ENCODE data around the gene CDCA4.
"Not testable (repeated sequence)": the region's sequence is repeated elsewhere in the genome, so short reads cannot be mapped to it uniquely, and the experiment has no call there.

The CDCA4 gene

DNA sequence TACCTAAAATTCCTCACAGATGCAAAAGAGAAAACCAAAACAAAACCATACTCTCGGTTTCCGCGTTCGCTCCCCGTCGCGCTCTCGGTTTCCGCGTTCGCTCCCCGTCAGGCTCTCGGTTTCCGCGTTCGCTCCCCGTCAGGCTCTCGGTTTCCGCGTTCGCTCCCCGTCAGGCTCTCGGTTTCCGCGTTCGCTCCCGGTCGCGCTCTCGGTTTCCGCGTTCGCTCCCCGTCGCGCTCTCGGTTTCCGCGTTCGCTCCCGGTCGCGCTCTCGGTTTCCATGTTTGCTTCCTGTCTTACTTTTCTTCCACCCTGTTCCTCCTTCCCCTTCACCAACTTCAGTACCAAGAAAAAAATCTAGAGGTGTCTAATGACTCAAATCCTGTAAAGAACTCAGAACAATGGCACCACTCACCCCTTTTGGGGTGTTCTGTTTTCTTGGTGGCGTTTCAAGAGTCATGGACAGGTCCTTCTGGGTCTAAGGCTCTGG lies 12.6 kb upstream of the CDCA4 start:
- not testable (repeated sequence) for DNase-seq (ENCODE audit: low read depth)

- DNase-seq (ENCODE audit: low read depth), result not testable (repeated sequence)
Observed at GRCh38 chr14:105032451-105032901, 11.6 kb upstream of the CDCA4 start.

GRCh38 chr14:105030836-105031396 lies 10.0 kb upstream of the CDCA4 start:
- no peak for DNase-seq (ENCODE audit: low read depth)

DNA sequence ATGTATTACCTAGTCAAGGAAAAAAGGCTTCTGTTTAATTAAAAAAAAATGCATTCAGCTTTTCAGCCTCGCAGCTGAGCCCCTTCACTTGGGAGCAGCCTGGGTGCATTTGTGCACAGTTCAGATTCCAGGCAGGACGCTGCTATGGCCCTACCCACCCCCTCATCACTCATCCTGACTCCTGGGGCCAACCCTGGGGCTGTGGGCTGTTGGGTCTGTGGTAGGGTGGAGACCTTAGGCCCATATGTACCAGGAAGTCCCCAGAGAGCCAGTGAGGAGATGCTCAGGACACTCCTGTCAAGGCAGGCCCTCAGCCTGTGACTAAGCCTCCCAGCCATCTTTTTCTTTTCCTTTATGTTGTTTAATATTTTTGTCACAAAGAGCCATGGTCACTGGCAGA lies 9.3 kb upstream of the CDCA4 start:
- no peak for DNase-seq (ENCODE audit: low read depth)

GRCh38 chr14:105029402-105029801 lies 8.5 kb upstream of the CDCA4 start:
- no peak for DNase-seq (ENCODE audit: low read depth)

- no peak for DNase-seq (ENCODE audit: low read depth)
Observed at GRCh38 chr14:105028251-105028927, 7.5 kb upstream of the CDCA4 start.

- not testable (repeated sequence) for DNase-seq (ENCODE audit: low read depth)
Observed at GRCh38 chr14:105027718-105028117, 6.8 kb upstream of the CDCA4 start.

GRCh38 chr14:105026802-105027563 lies 6.1 kb upstream of the CDCA4 start:
- DNase-seq (ENCODE audit: low read depth), result no peak

DNA sequence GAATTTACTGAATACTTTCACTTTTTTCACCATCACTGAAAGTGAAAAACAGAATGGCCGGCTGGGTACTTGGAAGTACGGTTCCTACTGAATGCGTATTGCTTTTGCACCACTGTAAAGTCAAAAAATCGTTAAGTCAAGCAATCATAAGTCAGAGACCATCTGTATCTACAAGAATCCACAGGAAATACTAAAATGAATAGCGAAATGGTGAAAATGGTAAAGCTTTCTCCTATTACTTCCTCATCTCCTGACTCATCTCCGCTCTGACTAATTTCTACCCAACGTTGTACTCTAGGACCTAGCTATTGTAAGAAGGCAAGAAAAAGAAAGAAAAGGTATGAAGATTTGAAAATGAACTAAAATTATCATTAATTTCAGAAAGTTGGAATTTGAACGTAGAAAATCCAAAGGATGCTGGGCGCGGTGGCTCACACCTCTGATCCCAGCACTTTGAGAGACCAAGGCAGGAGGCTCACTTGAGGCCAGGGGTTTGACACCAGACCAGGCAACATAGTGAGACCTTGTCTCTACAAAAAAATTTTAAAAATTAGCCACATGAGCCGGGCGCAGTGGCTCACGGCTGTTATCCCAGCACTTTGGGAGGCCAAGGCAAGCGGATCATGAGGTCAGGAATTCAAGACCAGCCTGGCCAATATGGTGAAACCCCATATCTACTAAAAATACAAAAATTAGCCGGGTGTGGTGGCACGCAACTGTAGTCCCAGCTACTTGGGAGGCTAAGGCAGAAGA lies 5.3 kb upstream of the CDCA4 start:
- DNase-seq (ENCODE audit: low read depth), result no peak

- DNase-seq (ENCODE audit: low read depth), result no peak
Observed at GRCh38 chr14:105025429-105025828, 4.5 kb upstream of the CDCA4 start.

GRCh38 chr14:105023791-105024480 lies 3.1 kb upstream of the CDCA4 start:
- no peak for DNase-seq (ENCODE audit: low read depth)

GRCh38 chr14:105023144-105023543 lies 2.3 kb upstream of the CDCA4 start:
- DNase-seq (ENCODE audit: low read depth), result no peak

DNA sequence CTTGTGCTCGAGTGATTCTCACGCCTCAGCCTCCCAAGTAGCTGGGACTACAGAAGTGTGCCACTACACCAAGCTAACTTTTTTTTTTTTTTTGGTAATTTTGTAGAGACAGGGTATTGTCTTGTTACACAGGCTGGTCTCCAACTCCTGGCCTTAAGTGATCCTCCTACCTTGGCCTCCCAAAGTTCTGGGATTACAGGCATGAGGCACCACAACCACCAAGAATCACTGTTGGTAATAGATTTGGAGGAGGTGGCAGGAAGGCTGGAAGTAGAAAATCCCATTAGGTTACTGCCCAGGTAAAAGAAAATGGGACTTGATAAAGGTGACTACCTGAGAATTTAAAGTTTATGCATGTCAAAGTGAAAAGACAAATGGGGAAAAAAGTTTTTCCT lies 1.4 kb upstream of the CDCA4 start:
- DNase-seq (ENCODE audit: low read depth), result no peak

GRCh38 chr14:105021656-105022275 lies 883 bp upstream of the CDCA4 start:
- no peak for DNase-seq (ENCODE audit: low read depth)

DNA sequence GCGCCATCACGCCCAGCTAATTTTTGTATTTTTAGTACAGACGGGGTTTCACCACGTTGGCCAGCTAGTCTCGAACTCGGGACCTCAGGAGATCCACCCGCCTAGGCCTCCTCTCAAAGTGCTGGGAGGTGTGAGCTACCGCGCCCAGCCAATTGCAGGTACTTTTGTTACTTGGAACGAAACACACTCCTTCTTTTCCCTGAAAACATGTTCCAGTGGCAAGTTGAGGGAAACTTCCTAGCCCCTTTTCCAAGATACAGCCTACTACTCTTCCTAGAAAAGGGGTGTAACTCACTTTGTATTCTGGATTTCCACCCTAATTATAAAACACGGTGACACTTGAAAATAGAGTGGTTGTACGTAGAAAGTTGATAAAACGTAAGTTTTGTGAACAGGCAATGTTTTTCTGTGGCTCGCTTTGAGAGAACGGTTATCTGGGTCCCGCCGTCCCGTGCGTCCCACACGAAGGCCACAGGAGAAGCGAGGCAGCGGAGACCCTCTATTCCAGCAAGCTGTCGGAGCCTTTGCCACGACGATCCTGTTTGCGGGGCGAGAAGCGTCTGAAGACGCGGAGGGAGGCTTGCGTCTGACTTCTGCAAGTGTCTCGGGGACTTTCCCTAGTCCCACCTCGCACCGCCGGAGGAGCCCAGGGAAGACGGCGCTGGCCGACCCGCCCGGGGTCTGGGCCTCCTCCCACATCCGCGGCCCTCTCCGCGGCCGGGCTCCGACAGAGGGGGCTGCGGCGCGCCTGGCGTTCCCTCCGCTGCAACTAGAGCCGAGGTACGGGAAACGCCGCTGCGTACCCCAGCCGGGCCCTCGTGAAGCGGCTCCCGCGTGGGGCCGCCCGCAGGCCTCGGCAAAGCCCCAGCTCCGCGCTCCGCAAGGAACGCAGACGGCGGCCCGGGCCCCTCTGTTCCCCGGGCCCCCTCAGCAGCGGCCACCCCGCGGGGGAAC lies 745 bp downstream of the CDCA4 start:
- DNase-seq (ENCODE audit: low read depth), result peak; percentile 43

DNA sequence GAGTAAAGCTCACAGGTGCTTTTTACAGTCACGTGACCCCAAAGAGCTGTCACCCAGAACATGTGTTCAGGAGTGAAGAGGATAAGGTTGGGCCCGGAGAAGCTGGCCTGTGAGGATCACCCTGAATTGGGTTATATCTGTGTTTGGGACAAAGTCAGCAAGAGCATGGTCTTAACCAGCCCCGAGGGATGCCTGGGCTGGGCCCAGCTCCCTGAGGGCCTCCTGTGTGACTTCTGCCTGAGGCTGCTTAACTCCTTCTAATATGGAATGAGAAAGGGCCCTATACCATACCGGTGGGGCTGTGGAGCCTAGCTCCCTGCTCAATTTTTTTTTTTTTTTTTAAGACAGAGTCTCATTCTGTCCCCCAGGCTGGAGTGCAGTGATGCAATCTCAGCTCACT lies 2.5 kb downstream of the CDCA4 start:
- no peak for DNase-seq (ENCODE audit: low read depth)

DNA sequence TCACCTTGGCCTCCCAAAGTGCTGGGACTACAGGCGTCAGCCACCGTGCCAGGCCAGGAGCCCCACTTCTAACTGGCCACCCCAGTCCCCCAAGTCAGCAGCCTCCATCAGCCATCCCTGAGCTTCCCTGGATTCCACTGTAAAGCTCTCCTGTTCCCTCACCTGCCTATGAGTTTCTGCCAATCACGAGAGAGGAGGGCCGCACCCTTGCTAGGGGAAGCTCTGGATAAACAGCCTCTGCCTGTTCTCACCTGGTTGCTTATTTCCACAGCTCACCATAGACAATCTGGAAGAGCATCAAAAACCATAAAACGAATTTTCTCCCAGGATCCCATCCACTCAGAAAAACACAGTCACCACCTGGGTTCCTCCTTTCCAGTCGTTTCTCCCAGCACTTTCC lies 5.0 kb downstream of the CDCA4 start:
- no peak for DNase-seq (ENCODE audit: low read depth)

- DNase-seq (ENCODE audit: low read depth), result no peak
Observed at GRCh38 chr14:105015242-105015641, 5.6 kb downstream of the CDCA4 start.

DNA sequence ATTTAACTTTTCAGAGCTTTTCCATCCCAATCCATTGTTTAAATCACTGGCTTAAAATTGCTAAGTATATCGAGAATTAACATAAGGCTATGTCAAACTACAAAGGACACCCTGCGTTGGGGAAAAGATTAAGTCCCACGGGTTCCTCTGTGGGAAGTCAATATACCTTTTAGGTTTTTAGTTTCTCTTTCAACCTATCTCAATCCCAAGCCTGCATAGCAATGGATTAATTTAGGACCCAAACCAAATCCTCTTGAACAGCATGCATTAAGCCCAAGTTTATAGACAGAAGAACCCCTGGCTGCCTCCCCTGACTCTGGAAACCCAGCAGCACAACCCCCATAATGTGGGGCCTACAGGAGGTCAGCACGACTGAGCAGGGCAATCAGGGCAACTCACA lies 6.3 kb downstream of the CDCA4 start:
- DNase-seq (ENCODE audit: low read depth), result no peak

GRCh38 chr14:105014032-105014431 lies 6.9 kb downstream of the CDCA4 start:
- no peak for DNase-seq (ENCODE audit: low read depth)

Measured in stimulated activated CD4-positive, alpha-beta T cell treated with anti-CD3 and anti-CD28 coated beads, Interleukin-2, amount 100 ng/mL, for 4 hours (primary cell).